Esophagus muscularis mucosa (tissue), 4 donors: ENCODE results near the gene BBLN. TPM values are rescaled to one million over a fixed set of nuclear protein-coding genes. Genes with fewer than 3 reads are reported as not detected.

Experiments used
- DNase-seq: peaks from one replicate; pipeline ENCODE4 v3.0.0-alpha.2; 2017; ENCODE audit errors: extremely low spot score
- H3K27ac ChIP-seq, 4 donors: fragments of 200-600 bp; sonication (generic); replicated peaks in 1 of 4; 1 replicate in 3 of 4; 2 replicates in 1 of 4; pipeline ENCODE4 v1.5.1; 2016 to 2019; ENCODE audit warnings: mild to moderate bottlenecking in 1 of 4
- H3K27me3 ChIP-seq, 4 donors: fragments of 200-600 bp; sonication (generic); one replicate each; pipeline versions ENCODE4 v1.5.1 to v1.6.0; 2016 to 2019
- H3K36me3 ChIP-seq, 4 donors: fragments of 200-600 bp; sonication (generic); one replicate each; pipeline ENCODE4 v1.5.1; 2016 to 2019
- H3K4me1 ChIP-seq, 4 donors: fragments of 200-600 bp; sonication (generic); one replicate each; pipeline ENCODE4 v1.5.1; 2016 to 2019
- H3K4me3 ChIP-seq, 4 donors: fragments of 200-600 bp; sonication (generic); 1 replicate in 2 of 4; 2 replicates in 2 of 4; pipeline ENCODE4 v1.5.1; 2016 to 2019; ENCODE audit warnings: mild to moderate bottlenecking in 4 of 4, moderate library complexity in 1 of 4
- H3K9me3 ChIP-seq, 4 donors: fragments of 200-600 bp; sonication (generic); 1 replicate in 3 of 4; 2 replicates in 1 of 4; pipeline ENCODE4 v1.5.1; 2016 to 2019
- CTCF ChIP-seq, 3 experiments: fragments of 200-600 bp in 2 of 3; fragments of 450-650 bp in 1 of 3; sonication (generic) in 2 of 3; IDR thresholded peaks; one replicate each; pipeline ENCODE4 v1.5.1; 2017 to 2019; ENCODE audit warnings: antibody characterized with exemption in 3 of 3, mild to moderate bottlenecking in 2 of 3, moderate library complexity in 1 of 3
- EP300 ChIP-seq: sonication (generic); formaldehyde crosslinking; IDR thresholded peaks from one replicate; pipeline ENCODE4 v1.6.1; 2017; ENCODE audit warnings: antibody characterized with exemption
- POLR2A ChIP-seq: fragments of 450-650 bp; IDR thresholded peaks from one replicate; pipeline ENCODE4 v1.6.1; 2017; ENCODE audit warnings: antibody characterized with exemption, moderate library complexity, mild to moderate bottlenecking, low read depth
- POLR2AphosphoS5 ChIP-seq, 2 donors: sonication (generic); formaldehyde crosslinking; IDR thresholded peaks; one replicate each; pipeline ENCODE4 v1.6.1; 2017; ENCODE audit warnings: antibody characterized with exemption in 2 of 2
- WGBS: methylation state at CpG from one replicate; pipeline ENCODE4 v1.1.5; 2018; 5-methylcytosine and 5-hydroxymethylcytosine counted together
- intact Hi-C: fragments of 100-400 bp; cut with DNase I; formaldehyde crosslinking; loops from one replicate; pipeline ENCODE4 v1.15.1; 2023
- total RNA-seq, 4 donors: library from RNA; depleted of rRNA; stranded (reverse); fragments of >200 nt; gene quantifications; one replicate each; pipeline versions ENCODE4 v1.1.0 to v1.2.1, GENCODE V29; 2016

Gene BBLN
- total RNA-seq, 4 donors from 2014 or later, result 132 to 213 (median 148) TPM

GRCh38 chr9:128168731-128169308 is 8.8 kb downstream of the BBLN start:
- 93% methylated on average over 8 of the region's 8 CpGs for WGBS
- Histone ChIP-seq H3K27me3 (no peaks in the 10 kb centered on the region), H3K4me3 (no peak overlapping the region), H3K4me1 (no peaks in the 10 kb centered on the region), H3K27ac (no peak overlapping the region), H3K9me3 (no peaks in the 10 kb centered on the region), H3K36me3 (peaks cover 51 to 87% (median 77%) of the 10 kb centered on the region in 4 donors)
- no peak for DNase-seq
- intact Hi-C loops, result no loop called here
- TF ChIP-seq EP300, result no peak
- no peak for TF ChIP-seq POLR2AphosphoS5 (IDR thresholded peaks at IDR 0.05)
- TF ChIP-seq CTCF (IDR thresholded peaks at IDR 0.05), result no peak
- TF ChIP-seq POLR2A, result no peak

- Histone ChIP-seq H3K9me3 (no peaks in the 10 kb centered on the region), H3K27me3 (no peaks in the 10 kb centered on the region), H3K4me3 (no peak overlapping the region), H3K36me3 (peaks cover 51 to 87% (median 77%) of the 10 kb centered on the region in 4 donors), H3K27ac (no peak overlapping the region), H3K4me1 (no peaks in the 10 kb centered on the region)
- no peak for DNase-seq
- no peak for TF ChIP-seq EP300
- no peak for TF ChIP-seq POLR2AphosphoS5 (IDR thresholded peaks at IDR 0.05)
- no peak for TF ChIP-seq POLR2A
- no peak for TF ChIP-seq CTCF (IDR thresholded peaks at IDR 0.05)
- intact Hi-C loops, result no loop called here
- WGBS, result 90% methylated on average over 5 of the region's 8 CpGs
Observed at GRCh38 chr9:128169492-128169891, 9.4 kb downstream of the BBLN start.

- no peak for DNase-seq
- H3K4me1 ChIP-seq, result no peaks in the 10 kb centered on the region
- H3K36me3 ChIP-seq, result peaks cover 54 to 87% (median 77%) of the 10 kb centered on the region in 4 donors
Observed at GRCh38 chr9:128169925-128170324, 9.9 kb downstream of the BBLN start.

GRCh38 chr9:128174062-128174461 is 14.0 kb downstream of the BBLN start:
- Histone ChIP-seq H3K4me1 (no peaks in the 10 kb centered on the region), H3K36me3 (peaks cover 57 to 87% (median 78%) of the 10 kb centered on the region in 4 donors), H3K27me3 (no peaks in the 10 kb centered on the region), H3K9me3 (no peaks in the 10 kb centered on the region), H3K27ac (no peak overlapping the region), H3K4me3 (no peak overlapping the region)
- no peak for DNase-seq
- intact Hi-C loops, result no loop called here
- TF ChIP-seq EP300 (no peak), POLR2AphosphoS5 (IDR thresholded peaks at IDR 0.05) (no peak), CTCF (IDR thresholded peaks at IDR 0.05) (no peak), POLR2A (no peak)
- 97% methylated on average over 4 of the region's 4 CpGs for WGBS

More at GRCh38 chr9:128169925-128170324, 9.9 kb downstream of the BBLN start:
- intact Hi-C loops, result no loop called here
- no peak overlapping the region for H3K27ac ChIP-seq
- no peaks in the 10 kb centered on the region for H3K9me3 ChIP-seq
- WGBS, result 89% methylated on average over 7 of the region's 8 CpGs
- H3K4me3 ChIP-seq, result no peak overlapping the region
- TF ChIP-seq POLR2A, result no peak
- TF ChIP-seq POLR2AphosphoS5 (IDR thresholded peaks at IDR 0.05), result no peak
- no peak for TF ChIP-seq EP300
- no peaks in the 10 kb centered on the region for H3K27me3 ChIP-seq

- WGBS, result 66% methylated on average over 8 of the region's 8 CpGs
- Histone ChIP-seq H3K36me3 (peaks cover 57 to 87% (median 78%) of the 10 kb centered on the region in 4 donors), H3K27ac (no peak overlapping the region), H3K27me3 (no peaks in the 10 kb centered on the region), H3K4me3 (no peak overlapping the region), H3K4me1 (no peaks in the 10 kb centered on the region), H3K9me3 (no peaks in the 10 kb centered on the region)
- DNase-seq, result no peak
- intact Hi-C loops, result no loop called here
- no peak for TF ChIP-seq POLR2AphosphoS5 (IDR thresholded peaks at IDR 0.05)
- no peak for TF ChIP-seq EP300
- TF ChIP-seq CTCF (IDR thresholded peaks at IDR 0.05), result no peak
Observed at GRCh38 chr9:128175102-128175563, 15.1 kb downstream of the BBLN start.
